Body of pancreas (tissue), 4 donors: Measurements from ENCODE around the gene SORL1.

ENCODE experiments used
- CTCF ChIP-seq, 7 experiments: fragments of 450-650 bp in 4 of 7; fragments of 200-600 bp in 3 of 7; sonication (generic) in 3 of 7; IDR thresholded peaks; one replicate each; pipeline ENCODE4 v1.5.1; 2016 to 2019; ENCODE audit warnings: antibody characterized with exemption in 7 of 7
- POLR2A ChIP-seq, 3 donors: fragments of 450-650 bp; IDR thresholded peaks; one replicate each; pipeline ENCODE4 v1.6.1; 2016; ENCODE audit warnings: antibody characterized with exemption in 3 of 3, mild to moderate bottlenecking in 2 of 3

- TF ChIP-seq POLR2A (IDR thresholded peaks at IDR 0.05) (no peak), CTCF (IDR thresholded peaks at IDR 0.05) (no peak)
These were observed 12.3 kb downstream of the SORL1 start for GRCh38 chr11:121464352-121464946.
